Hepatocyte (in vitro differentiated cells): ENCODE measurements around the gene CRAMP1. TPM values are rescaled to one million over a fixed set of nuclear protein-coding genes. Genes with fewer than 3 reads are reported as not detected.
A peak's percentile ranks its signal among the peaks of the same experiment; 100 is the strongest.

ENCODE experiments used
- DNase-seq: peaks from one replicate; pipeline ENCODE4 v3.0.0-alpha.2; 2016; ENCODE audit warnings: low spot score
- H2AFZ ChIP-seq: fragments of 200-600 bp; sonication (generic); 2 replicates; pipeline ENCODE4 v1.6.0; 2016; ENCODE audit warnings: antibody characterized with exemption, mild to moderate bottlenecking
- H3K27ac ChIP-seq: fragments of 200-600 bp; sonication (generic); 2 replicates; pipeline ENCODE4 v1.5.1; 2016; ENCODE audit warnings: mild to moderate bottlenecking
- H3K27me3 ChIP-seq: fragments of 200-600 bp; sonication (generic); 2 replicates; pipeline ENCODE4 v1.6.1; 2016
- H3K36me3 ChIP-seq: fragments of 200-600 bp; sonication (generic); replicated peaks from 2 replicates; pipeline ENCODE4 v1.5.1; 2016; ENCODE audit warnings: low read depth; ENCODE audit not compliant: insufficient read depth
- H3K4me1 ChIP-seq: fragments of 200-600 bp; sonication (generic); 2 replicates; pipeline ENCODE4 v1.5.1; 2016; ENCODE audit warnings: mild to moderate bottlenecking, moderate library complexity; ENCODE audit not compliant: insufficient read depth
- H3K4me2 ChIP-seq: fragments of 200-600 bp; sonication (generic); 2 replicates; pipeline ENCODE4 v1.6.0; 2016
- H3K4me3 ChIP-seq: fragments of 200-600 bp; sonication (generic); 2 replicates; pipeline ENCODE4 v1.5.1; 2016; ENCODE audit warnings: mild to moderate bottlenecking
- H3K79me2 ChIP-seq: fragments of 200-600 bp; sonication (generic); 2 replicates; pipeline ENCODE4 v1.6.0; 2017; ENCODE audit warnings: mild to moderate bottlenecking
- H3K9me2 ChIP-seq: fragments of 200-600 bp; sonication (generic); replicated peaks from 2 replicates; pipeline ENCODE4 v1.6.0; 2017; ENCODE audit warnings: mild to moderate bottlenecking; ENCODE audit not compliant: insufficient read depth
- H3K9me3 ChIP-seq: fragments of 200-600 bp; sonication (generic); 2 replicates; pipeline ENCODE4 v1.5.1; 2016; ENCODE audit warnings: low read depth, mild to moderate bottlenecking
- H4K20me1 ChIP-seq: fragments of 200-600 bp; sonication (generic); 2 replicates; pipeline ENCODE4 v1.6.0; 2016; ENCODE audit warnings: mild to moderate bottlenecking; ENCODE audit not compliant: insufficient read depth, poor library complexity, severe bottlenecking
- CTCF ChIP-seq: fragments of 200-600 bp; sonication (generic); IDR thresholded peaks from 2 replicates; pipeline ENCODE4 v1.5.1; 2016; ENCODE audit warnings: antibody characterized with exemption, mild to moderate bottlenecking; ENCODE audit not compliant: poor library complexity
- EZH2 ChIP-seq: fragments of 200-600 bp; sonication (generic); IDR thresholded peaks from 2 replicates; pipeline ENCODE4 v1.6.1; 2016; ENCODE audit warnings: antibody characterized with exemption, mild to moderate bottlenecking, borderline replicate concordance
- EZH2phosphoT487 ChIP-seq: fragments of 200-600 bp; sonication (generic); IDR thresholded peaks from one replicate; pipeline ENCODE4 v1.6.1; 2018; ENCODE audit warnings: antibody characterized with exemption, mild to moderate bottlenecking, low read depth, moderate library complexity; ENCODE audit not compliant: unreplicated experiment, severe bottlenecking
- WGBS: methylation state at CpG from one replicate; pipeline ENCODE4 v1.1.6; 2016; ENCODE audit warnings: low lambda C conversion rate; ENCODE audit errors: missing lambda C conversion rate; 5-methylcytosine and 5-hydroxymethylcytosine counted together
- polyA plus RNA-seq: library from polyadenylated mRNA; unstranded; fragments of >200 nt; fragmentation: Nextera tagmentation; extraction: Ambion mirVana; gene quantifications from 2 replicates; pipeline ENCODE4 v1.2.1, GENCODE V29; 2016
- total RNA-seq: library from RNA; depleted of rRNA; stranded (reverse); fragments of >200 nt; gene quantifications from 2 replicates; pipeline ENCODE4 v1.2.3, GENCODE V29; 2014

The CRAMP1 gene
- total and polyA plus RNA-seq, 2 experiments from 2014 or later, result 6.7 to 8.2 TPM

DNA sequence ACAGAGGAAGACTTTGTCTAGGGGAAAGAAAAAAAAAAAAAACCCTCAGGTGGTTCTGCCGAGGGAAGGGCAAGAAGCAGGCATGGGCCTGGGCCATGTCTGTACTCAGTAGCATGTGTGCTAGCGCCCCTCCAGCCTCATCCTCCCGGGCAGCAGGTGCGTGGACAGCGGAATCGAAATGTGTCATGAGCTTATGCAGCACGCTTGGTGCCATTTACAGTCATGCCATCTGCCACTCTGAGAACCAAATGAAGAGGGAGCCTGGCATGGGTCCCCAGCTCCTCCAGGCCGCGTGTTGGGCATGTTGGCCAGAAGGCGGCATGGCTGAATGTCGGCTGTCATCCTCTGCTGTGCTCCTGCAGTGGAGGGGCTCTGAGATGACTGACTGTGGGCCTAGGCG, 31.4 kb downstream of the CRAMP1 start:
- no peaks in the 10 kb centered on the region for H3K9me2 ChIP-seq
- no peaks in the 10 kb centered on the region for H3K36me3 ChIP-seq
- H3K27me3 ChIP-seq, result no peaks in the 10 kb centered on the region
- H3K4me1 ChIP-seq, result no peaks in the 10 kb centered on the region
- H3K4me2 ChIP-seq, result no peak overlapping the region
- no peak overlapping the region for H2AFZ ChIP-seq
- 97% methylated on average over 12 of the region's 12 CpGs for WGBS
- peaks cover 6% of the 10 kb centered on the region for H3K79me2 ChIP-seq
- H3K4me3 ChIP-seq, result no peak overlapping the region
- peaks cover 9% of the 10 kb centered on the region for H4K20me1 ChIP-seq
- no peak for DNase-seq
- TF ChIP-seq EZH2phosphoT487 (no peak), CTCF (no peak), EZH2 (no peak)
- no peaks in the 10 kb centered on the region for H3K9me3 ChIP-seq
- no peak overlapping the region for H3K27ac ChIP-seq

DNA sequence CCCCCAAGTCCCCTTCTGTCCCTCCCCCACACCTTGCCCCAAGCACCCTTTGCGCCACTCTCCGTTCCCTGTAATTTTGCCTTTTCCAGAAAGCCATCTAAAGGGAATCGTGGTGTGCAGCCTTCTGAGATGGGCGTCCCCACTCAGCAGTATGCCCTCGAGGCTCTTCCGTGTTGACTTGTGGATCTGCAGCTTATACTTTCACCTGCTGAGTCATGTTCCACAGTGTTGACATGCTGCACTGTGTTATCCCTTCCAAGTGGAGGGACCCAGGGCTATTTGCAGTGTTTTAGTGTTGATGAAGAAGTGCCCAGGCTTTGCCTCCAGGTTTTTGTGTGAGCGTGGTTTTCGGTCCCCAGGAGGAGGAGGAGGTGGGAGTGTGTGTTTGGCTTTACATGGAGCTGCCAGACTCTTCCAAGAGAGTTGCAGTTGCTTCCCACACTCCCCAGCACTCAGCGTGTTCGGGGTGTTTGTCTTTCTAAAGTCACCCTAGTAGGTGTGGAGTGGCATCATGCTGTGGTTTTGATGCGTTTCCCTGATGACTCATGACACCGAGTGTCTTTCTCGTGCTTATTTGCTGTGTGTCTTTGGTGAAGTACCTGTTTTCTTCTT, 33.9 kb downstream of the CRAMP1 start:
- TF ChIP-seq EZH2phosphoT487, result no peak
- TF ChIP-seq EZH2, result no peak
- no peak for TF ChIP-seq CTCF
- 75% methylated on average over 13 of the region's 13 CpGs for WGBS
- H4K20me1 ChIP-seq, result peaks cover 11% of the 10 kb centered on the region
- no peaks in the 10 kb centered on the region for H3K27me3 ChIP-seq
- no peak overlapping the region for H3K4me3 ChIP-seq
- H3K79me2 ChIP-seq, result peaks cover 7% of the 10 kb centered on the region
- H3K4me2 ChIP-seq, result no peak overlapping the region
- H3K9me3 ChIP-seq, result no peaks in the 10 kb centered on the region
- DNase-seq, result peak; percentile 44
- no peak overlapping the region for H3K27ac ChIP-seq
- H3K4me1 ChIP-seq, result no peaks in the 10 kb centered on the region
- H2AFZ ChIP-seq, result no peak overlapping the region
- H3K9me2 ChIP-seq, result no peaks in the 10 kb centered on the region
- H3K36me3 ChIP-seq, result no peaks in the 10 kb centered on the region

- Histone ChIP-seq H3K4me2 (no peak overlapping the region), H2AFZ (no peak overlapping the region), H3K36me3 (no peaks in the 10 kb centered on the region), H4K20me1 (peaks cover 11% of the 10 kb centered on the region), H3K4me1 (no peaks in the 10 kb centered on the region), H3K79me2 (peaks cover 16% of the 10 kb centered on the region), H3K9me2 (no peaks in the 10 kb centered on the region), H3K4me3 (no peak overlapping the region), H3K27me3 (no peaks in the 10 kb centered on the region), H3K9me3 (no peaks in the 10 kb centered on the region), H3K27ac (no peak overlapping the region)
- TF ChIP-seq CTCF, result no peak
- TF ChIP-seq EZH2, result no peak
- no peak for TF ChIP-seq EZH2phosphoT487
- DNase-seq, result no peak
- WGBS, result 93% methylated on average over 13 of the region's 13 CpGs
Observed at GRCh38 chr16:1647856-1648255, 35.7 kb downstream of the CRAMP1 start.
